IMR-90 (cell line): ENCODE results near the gene ARAP2. TPM values are rescaled to one million over a fixed set of nuclear protein-coding genes. Genes with fewer than 3 reads are reported as not detected.

ENCODE experiments used
- ATAC-seq: fragments of 200-7000 bp; cut with Tn5 transposase; 2 replicates; pipeline ENCODE4 v1.9.1; 2020; ENCODE audit warnings: low read depth, mild to moderate bottlenecking, moderate library complexity
- BruUV-seq: library from RNA; stranded (reverse); fragments of 400-500 nt; replicated peaks from 2 replicates; lab custom pipeline; 2021; lab: Mats Ljungman, UMichigan
- CTCF ChIA-PET: fragments of 300-600 bp; formaldehyde crosslinking; extraction: SDS; loops from one replicate; lab custom pipeline; 2021; ENCODE audit warnings: antibody characterized with exemption; lab: Yijun Ruan, JAX
- POLR2A ChIA-PET: fragments of 300-600 bp; sonication (Branson Sonifier 250); formaldehyde crosslinking; loops from one replicate; lab custom pipeline; 2022; ENCODE audit warnings: antibody characterized with exemption; ENCODE audit not compliant: unreplicated experiment; lab: Charles Lee
- DNase-seq: peaks from one replicate; pipeline ENCODE4 v3.0.0; 2013
- H2AFZ ChIP-seq: replicated peaks from 2 replicates; pipeline ENCODE3; 2013; ENCODE audit warnings: low read length, mild to moderate bottlenecking; ENCODE audit not compliant: poor library complexity
- H2AK5ac ChIP-seq: 2 replicates; pipeline ENCODE4 v1.6.1; 2013; ENCODE audit warnings: low read depth, low read length, inconsistent platforms
- H2AK9ac ChIP-seq: replicated peaks from 2 replicates; pipeline ENCODE3; 2013; ENCODE audit warnings: mild to moderate bottlenecking, low read depth, low read length, moderate library complexity; ENCODE audit not compliant: poor library complexity
- H2BK120ac ChIP-seq: 2 replicates; pipeline ENCODE4 v1.6.1; 2013; ENCODE audit warnings: low read depth, low read length, inconsistent platforms
- H2BK15ac ChIP-seq: 3 replicates; pipeline ENCODE4 v1.6.1; 2013; ENCODE audit warnings: low read depth, low read length, inconsistent platforms
- H2BK20ac ChIP-seq: 2 replicates; pipeline ENCODE4 v1.6.1; 2013; ENCODE audit warnings: low read depth, mild to moderate bottlenecking, inconsistent platforms, low read length, moderate library complexity
- H2BK5ac ChIP-seq: 2 replicates; pipeline ENCODE4 v1.6.1; 2013; ENCODE audit warnings: mild to moderate bottlenecking, low read depth, low read length, inconsistent platforms; ENCODE audit not compliant: poor library complexity, severe bottlenecking
- H3K14ac ChIP-seq: replicated peaks from 2 replicates; pipeline ENCODE4 v1.6.1; 2013; ENCODE audit warnings: low read depth, low read length, inconsistent platforms
- H3K18ac ChIP-seq: 2 replicates; pipeline ENCODE4 v1.6.1; 2013; ENCODE audit warnings: low read depth, low read length, control low read depth
- H3K23ac ChIP-seq: 2 replicates; pipeline ENCODE4 v1.6.1; 2013; ENCODE audit warnings: low read depth, low read length, inconsistent platforms
- H3K27ac ChIP-seq: 2 replicates; pipeline ENCODE4 v1.5.1; 2013; ENCODE audit warnings: mild to moderate bottlenecking, control low read depth, low read length; ENCODE audit not compliant: insufficient read depth
- H3K27me3 ChIP-seq: 2 replicates; pipeline ENCODE4 v1.6.1; 2013; ENCODE audit warnings: low read length; ENCODE audit not compliant: control insufficient read depth, insufficient read depth
- H3K36me3 ChIP-seq: 2 replicates; pipeline ENCODE4 v1.6.1; 2013; ENCODE audit warnings: low read length, mixed read lengths; ENCODE audit not compliant: control insufficient read depth, insufficient read depth
- H3K4ac ChIP-seq: 2 replicates; pipeline ENCODE4 v1.6.1; 2013; ENCODE audit warnings: low read depth, low read length, inconsistent platforms
- H3K4me1 ChIP-seq: 2 replicates; pipeline ENCODE4 v1.6.1; 2013; ENCODE audit warnings: low read length, mixed read lengths; ENCODE audit not compliant: control insufficient read depth, insufficient read depth
- H3K4me2 ChIP-seq: 2 replicates; pipeline ENCODE4 v1.6.1; 2013; ENCODE audit warnings: low read depth, mild to moderate bottlenecking, control low read depth, low read length, moderate library complexity
- H3K4me3 ChIP-seq: 2 replicates; pipeline ENCODE4 v1.5.1; 2013; ENCODE audit warnings: low read depth, mild to moderate bottlenecking, control low read depth, low read length, moderate library complexity; ENCODE audit not compliant: insufficient read depth
- H3K56ac ChIP-seq: 2 replicates; pipeline ENCODE4 v1.6.1; 2013; ENCODE audit warnings: low read length, inconsistent platforms; ENCODE audit not compliant: insufficient read depth; ENCODE audit errors: extremely low read depth
- H3K79me1 ChIP-seq, 2 experiments: 2 replicates each; pipeline ENCODE4 v1.6.1; 2013; ENCODE audit warnings: low read length in 2 of 2, inconsistent platforms in 1 of 2, low read depth in 1 of 2
- H3K9ac ChIP-seq: 2 replicates; pipeline ENCODE4 v1.6.1; 2013; ENCODE audit warnings: low read depth, low read length, control low read depth
- H3K9me1 ChIP-seq: 2 replicates; pipeline ENCODE4 v1.6.1; 2013; ENCODE audit warnings: low read length, inconsistent platforms; ENCODE audit not compliant: insufficient read depth
- H3K9me3 ChIP-seq: 2 replicates; pipeline ENCODE4 v1.6.1; 2013; ENCODE audit warnings: low read length; ENCODE audit not compliant: control insufficient read depth, insufficient read depth
- H4K20me1 ChIP-seq: 2 replicates; pipeline ENCODE4 v1.6.1; 2013; ENCODE audit warnings: low read length, inconsistent platforms; ENCODE audit not compliant: insufficient read depth
- H4K5ac ChIP-seq: 2 replicates; pipeline ENCODE4 v1.6.1; 2013; ENCODE audit warnings: mild to moderate bottlenecking, low read depth, low read length, control low read depth
- H4K8ac ChIP-seq, 2 experiments: 2 replicates each; pipeline ENCODE4 v1.6.1; 2013; ENCODE audit warnings: low read depth in 2 of 2, low read length in 2 of 2, control low read depth in 1 of 2, inconsistent platforms in 1 of 2
- H4K91ac ChIP-seq: 2 replicates; pipeline ENCODE4 v1.6.1; 2013; ENCODE audit warnings: low read depth, low read length, inconsistent platforms; ENCODE audit not compliant: insufficient read depth
- CHD1 ChIP-seq: IDR thresholded peaks from 2 replicates; pipeline ENCODE4 v1.6.1; 2012; ENCODE audit warnings: low read depth, low read length, improper control_type of control experiment
- FOS ChIP-seq: fragments of 150-350 bp; IDR thresholded peaks from 2 replicates; pipeline ENCODE4 v1.6.1; 2016; ENCODE audit warnings: low read depth, low read length
- POLR2A ChIP-seq: IDR thresholded peaks from 2 replicates; pipeline ENCODE4 v1.6.1; 2012; ENCODE audit warnings: mild to moderate bottlenecking, low read depth, low read length
- SMC3 ChIP-seq: fragments of 150-350 bp; IDR thresholded peaks from 2 replicates; pipeline ENCODE4 v1.6.1; 2016; ENCODE audit warnings: low read depth, mild to moderate bottlenecking, antibody characterized with exemption, low read length, moderate library complexity
- WGBS, 2 experiments: methylation state at CpG; one replicate each; pipeline versions ENCODE4 v1.1.5 to v1.1.7; 2013; ENCODE audit warnings: missing lambda C conversion rate in 2 of 2; ENCODE audit not compliant: insufficient read length in 1 of 2; ENCODE audit errors: extremely low coverage in 2 of 2; 5-methylcytosine and 5-hydroxymethylcytosine counted together
- dilution Hi-C: fragments of 300-500 bp; cut with HindIII; formaldehyde crosslinking; loops from one replicate; pipeline ENCODE4 v1.14.3; 2018; ENCODE audit warnings: low sequenced_read_pairs; ENCODE audit not compliant: unreplicated experiment
- in situ Hi-C: fragments of 300-500 bp; cut with MboI; formaldehyde crosslinking; loops from 3 replicates; pipeline ENCODE4 v1.14.3; 2019; ENCODE audit warnings: low sequenced_read_pairs, inconsistent platforms, mixed read lengths
- intact Hi-C: fragments of 100-400 bp; cut with micrococcal nuclease; formaldehyde crosslinking; loops from 2 replicates; pipeline ENCODE4 v1.10.0; 2022
- polyA plus RNA-seq, 3 experiments: library from polyadenylated mRNA; depleted of rRNA; stranded (reverse); fragments of >200 nt; gene quantifications; 2 replicates each; pipeline ENCODE4 v1.2.3, GENCODE V29; 2012; ENCODE audit warnings: low replicate concordance in 1 of 3
- total RNA-seq: library from RNA; depleted of rRNA; stranded (reverse); fragments of >200 nt; gene quantifications from 2 replicates; pipeline ENCODE4 v1.2.3, GENCODE V29; 2012
- TF ChIP-seq, protein P1 (sequence below): fragments of 150-350 bp; IDR thresholded peaks from 2 replicates; pipeline ENCODE4 v1.6.1; 2017; ENCODE audit warnings: mild to moderate bottlenecking, antibody characterized with exemption, low read length, low read depth

Gene ARAP2
- total and polyA plus RNA-seq, 2 of the 4 experiments (the other 2 are of a cell fraction), result 0.32 to 1.8 TPM

GRCh38 chr4:36038491-36038890 is 205.8 kb downstream of the ARAP2 start:
- intact Hi-C loops (no loop called here), in situ Hi-C loops (no loop called here), dilution Hi-C loops (no loop called here)
- no peaks in the 10 kb centered on the region for H3K27me3 ChIP-seq
- H4K91ac ChIP-seq, result no peak overlapping the region
- H2AK5ac ChIP-seq, result no peak overlapping the region
- H2BK15ac ChIP-seq, result no peak overlapping the region
- no TSS peak for BruUV-seq
- no peak for DNase-seq
- H3K79me1 ChIP-seq, result no peaks in the 10 kb centered on the region
- H2AK9ac ChIP-seq, result no peak overlapping the region
- H3K18ac ChIP-seq, result no peak overlapping the region
- H3K9me3 ChIP-seq, result peaks cover 4% of the 10 kb centered on the region; the same call in 1 of the 2 replicates
- H3K4me3 ChIP-seq, result no peak overlapping the region
- H3K27ac ChIP-seq, result no peak overlapping the region
- H3K4ac ChIP-seq, result no peak overlapping the region
- H3K14ac ChIP-seq, result no peak overlapping the region
- no peak overlapping the region for H4K5ac ChIP-seq
- no peaks in the 10 kb centered on the region for H3K4me1 ChIP-seq
- H4K20me1 ChIP-seq, result no peaks in the 10 kb centered on the region
- CTCF ChIA-PET, result no interaction called here
- no peak overlapping the region for H2BK20ac ChIP-seq
- POLR2A ChIA-PET, result no interaction called here
- no peaks in the 10 kb centered on the region for H3K9me1 ChIP-seq
- no peaks in the 10 kb centered on the region for H3K36me3 ChIP-seq
- ATAC-seq, result no peak
- H4K8ac ChIP-seq, result no peak overlapping the region
- H3K23ac ChIP-seq, result no peak overlapping the region
- no peak overlapping the region for H3K4me2 ChIP-seq
- TF ChIP-seq SMC3 (no peak), CHD1 (no peak), POLR2A (no peak), FOS (no peak)
- TF ChIP-seq, protein P1, sequence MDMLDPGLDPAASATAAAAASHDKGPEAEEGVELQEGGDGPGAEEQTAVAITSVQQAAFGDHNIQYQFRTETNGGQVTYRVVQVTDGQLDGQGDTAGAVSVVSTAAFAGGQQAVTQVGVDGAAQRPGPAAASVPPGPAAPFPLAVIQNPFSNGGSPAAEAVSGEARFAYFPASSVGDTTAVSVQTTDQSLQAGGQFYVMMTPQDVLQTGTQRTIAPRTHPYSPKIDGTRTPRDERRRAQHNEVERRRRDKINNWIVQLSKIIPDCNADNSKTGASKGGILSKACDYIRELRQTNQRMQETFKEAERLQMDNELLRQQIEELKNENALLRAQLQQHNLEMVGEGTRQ, result no peak
- H2BK5ac ChIP-seq, result no peak overlapping the region
- no peak overlapping the region for H2BK120ac ChIP-seq
- no peak overlapping the region for H3K56ac ChIP-seq
- WGBS, 2 experiments, result no CpG with 5 or more reads among the region's 1 CpG
- no peak overlapping the region for H3K9ac ChIP-seq
- no peak overlapping the region for H2AFZ ChIP-seq
